Neural cell (in vitro differentiated cells): ENCODE data around the gene TNFAIP8. TPM values are rescaled to one million over a fixed set of nuclear protein-coding genes. Genes with fewer than 3 reads are reported as not detected.

ENCODE experiments used
- H2AFZ ChIP-seq: fragments of 200-600, 300-800 bp; sonication (generic), shearing (Covaris generic); 2 replicates; pipeline ENCODE4 v1.6.0; 2014; ENCODE audit warnings: low read depth, mild to moderate bottlenecking, antibody characterized with exemption, low read length, moderate library complexity
- H3F3A ChIP-seq: fragments of 200-600 bp; shearing (Covaris generic); 2 replicates; pipeline ENCODE4 v1.6.1; 2016; ENCODE audit warnings: mild to moderate bottlenecking, moderate library complexity, mixed read lengths, antibody characterized with exemption, low read length; ENCODE audit not compliant: insufficient read depth, poor library complexity, severe bottlenecking
- H3K27ac ChIP-seq: fragments of 200-600, 300-800 bp; sonication (generic), shearing (Covaris generic); 2 replicates; pipeline ENCODE4 v1.5.1; 2014; ENCODE audit warnings: mild to moderate bottlenecking, low read length, moderate library complexity
- H3K27me3 ChIP-seq: fragments of 300-800, 200-600 bp; sonication (generic), shearing (Covaris generic); 2 replicates; pipeline ENCODE4 v1.6.0; 2014; ENCODE audit warnings: mild to moderate bottlenecking, low read depth, low read length, moderate library complexity; ENCODE audit not compliant: insufficient read depth
- H3K36me3 ChIP-seq: fragments of 300-800, 200-600 bp; sonication (generic), shearing (Covaris generic); 2 replicates; pipeline ENCODE4 v1.5.1; 2014; ENCODE audit warnings: mild to moderate bottlenecking, antibody characterized with exemption, low read length, moderate library complexity; ENCODE audit not compliant: insufficient read depth
- H3K4me2 ChIP-seq: fragments of 300-800, 200-600 bp; sonication (generic), shearing (Covaris generic); 2 replicates; pipeline ENCODE4 v1.6.0; 2014; ENCODE audit warnings: mild to moderate bottlenecking, low read length
- H3K4me3 ChIP-seq: fragments of 300-800, 200-600 bp; sonication (generic), shearing (Covaris generic); 2 replicates; pipeline ENCODE4 v1.5.1; 2014; ENCODE audit warnings: mild to moderate bottlenecking, low read length, moderate library complexity
- H3K79me2 ChIP-seq: fragments of 200-600 bp; shearing (Covaris generic); replicated peaks from 2 replicates; pipeline ENCODE4 v1.6.0; 2014; ENCODE audit warnings: mild to moderate bottlenecking, low read length, moderate library complexity; ENCODE audit not compliant: insufficient read depth
- H3K9ac ChIP-seq: fragments of 300-800, 200-600 bp; sonication (generic), shearing (Covaris generic); 2 replicates; pipeline ENCODE4 v1.6.1; 2016; ENCODE audit warnings: mild to moderate bottlenecking, low read length, mixed read lengths
- H3K9me2 ChIP-seq: fragments of 200-600 bp; shearing (Covaris generic); 2 replicates; pipeline ENCODE4 v1.6.1; 2016; ENCODE audit warnings: mild to moderate bottlenecking, low read length, mixed read lengths; ENCODE audit not compliant: insufficient read depth
- H3K9me3 ChIP-seq: fragments of 200-600, 300-800 bp; sonication (generic), shearing (Covaris generic); 2 replicates; pipeline ENCODE4 v1.6.1; 2016; ENCODE audit warnings: mild to moderate bottlenecking, mixed run types, low read length, moderate library complexity, mixed read lengths
- H4K20me1 ChIP-seq: fragments of 200-600 bp; shearing (Covaris generic); 2 replicates; pipeline ENCODE4 v1.6.1; 2016; ENCODE audit warnings: mild to moderate bottlenecking, mixed run types; ENCODE audit not compliant: insufficient read depth
- CTCF ChIP-seq: fragments of 450-650 bp; IDR thresholded peaks from 2 replicates; pipeline ENCODE4 v1.5.1; 2014; ENCODE audit warnings: antibody characterized with exemption, mild to moderate bottlenecking, moderate library complexity; ENCODE audit not compliant: poor library complexity, severe bottlenecking
- EP300 ChIP-seq: fragments of 450-650 bp; conservative IDR thresholded peaks from 2 replicates; pipeline ENCODE4 v1.6.1; 2014; ENCODE audit warnings: antibody characterized with exemption, mild to moderate bottlenecking, moderate library complexity; ENCODE audit not compliant: poor library complexity, severe bottlenecking
- EZH2 ChIP-seq: fragments of 200-600, 300-800 bp; shearing (Covaris generic), sonication (generic); IDR thresholded peaks from 2 replicates; pipeline ENCODE4 v1.6.1; 2014; ENCODE audit warnings: antibody characterized with exemption, low read length, borderline replicate concordance, mild to moderate bottlenecking; ENCODE audit not compliant: insufficient read depth, poor library complexity, severe bottlenecking
- MXI1 ChIP-seq: fragments of 450-650 bp; conservative IDR thresholded peaks from 2 replicates; pipeline ENCODE4 v1.6.1; 2014; ENCODE audit warnings: antibody characterized with exemption, mild to moderate bottlenecking; ENCODE audit not compliant: poor library complexity, severe bottlenecking
- POLR2AphosphoS5 ChIP-seq: IDR thresholded peaks from 2 replicates; pipeline ENCODE4 v1.6.1; 2012
- RAD21 ChIP-seq: fragments of 450-650 bp; conservative IDR thresholded peaks from 2 replicates; pipeline ENCODE4 v1.6.1; 2014; ENCODE audit warnings: antibody characterized with exemption, mild to moderate bottlenecking, moderate library complexity
- REST ChIP-seq: IDR thresholded peaks from 2 replicates; pipeline ENCODE4 v1.6.1; 2012; ENCODE audit warnings: borderline replicate concordance
- SMC3 ChIP-seq: fragments of 450-650 bp; conservative IDR thresholded peaks from 2 replicates; pipeline ENCODE4 v1.6.1; 2014; ENCODE audit warnings: antibody characterized with exemption, mild to moderate bottlenecking, moderate library complexity; ENCODE audit not compliant: poor library complexity
- TAF1 ChIP-seq: IDR thresholded peaks from 2 replicates; pipeline ENCODE4 v1.6.1; 2012; ENCODE audit warnings: low read depth
- polyA plus RNA-seq: library from polyadenylated mRNA; depleted of rRNA; stranded (reverse); fragments of >200 nt; gene quantifications from 2 replicates; pipeline ENCODE4 v1.2.3, GENCODE V29; 2014

The TNFAIP8 gene
- polyA plus RNA-seq, 1 donor from 2014 or later = 0.26 TPM

- no peaks in the 10 kb centered on the region for H3F3A ChIP-seq
- no peaks in the 10 kb centered on the region for H3K36me3 ChIP-seq
- no peak overlapping the region for H3K27ac ChIP-seq
- H3K4me3 ChIP-seq = no peak overlapping the region
- no peak overlapping the region for H2AFZ ChIP-seq
- no peak for TF ChIP-seq EP300
- no peak for TF ChIP-seq POLR2AphosphoS5
- no peak for TF ChIP-seq EZH2
- TF ChIP-seq TAF1 = no peak
- TF ChIP-seq MXI1 = no peak
- TF ChIP-seq CTCF = no peak
- no peak for TF ChIP-seq SMC3
- no peak for TF ChIP-seq REST
- TF ChIP-seq RAD21 = no peak
- H3K9ac ChIP-seq = no peak overlapping the region
- no peaks in the 10 kb centered on the region for H3K9me3 ChIP-seq
- no peaks in the 10 kb centered on the region for H3K9me2 ChIP-seq
- H3K79me2 ChIP-seq = no peaks in the 10 kb centered on the region
- H3K4me2 ChIP-seq = no peak overlapping the region
- H4K20me1 ChIP-seq = no peaks in the 10 kb centered on the region
- H3K27me3 ChIP-seq = no peaks in the 10 kb centered on the region
Observed at GRCh38 chr5:119383008-119383407, 27.2 kb downstream of the TNFAIP8 start.

- TF ChIP-seq REST (no peak), CTCF (no peak), TAF1 (no peak), POLR2AphosphoS5 (no peak), EZH2 (no peak), MXI1 (no peak), EP300 (no peak), RAD21 (no peak), SMC3 (no peak)
- Histone ChIP-seq H3K27me3 (no peaks in the 10 kb centered on the region), H3K27ac (no peak overlapping the region), H3K4me2 (no peak overlapping the region), H3F3A (no peaks in the 10 kb centered on the region), H3K36me3 (no peaks in the 10 kb centered on the region), H3K79me2 (no peaks in the 10 kb centered on the region), H2AFZ (no peak overlapping the region), H3K9me3 (no peaks in the 10 kb centered on the region), H3K4me3 (no peak overlapping the region), H3K9me2 (no peaks in the 10 kb centered on the region), H3K9ac (no peak overlapping the region), H4K20me1 (no peaks in the 10 kb centered on the region)
Observed at GRCh38 chr5:119385136-119385535, 29.3 kb downstream of the TNFAIP8 start.
